Stomach (tissue), 9 donors: Measurements from ENCODE around the gene CAPZA1. TPM values are rescaled to one million over a fixed set of nuclear protein-coding genes. Genes with fewer than 3 reads are reported as not detected.

ENCODE experiments used
- DNase-seq, 2 donors: peaks; one replicate each; pipeline versions ENCODE4 v3.0.0 to v3.0.0-alpha.2; 2013 to 2019
- H3K27ac ChIP-seq, 5 donors: fragments of 200-600 bp in 4 of 5; sonication (generic) in 4 of 5; one replicate each; pipeline ENCODE4 v1.5.1; 2013 to 2019; ENCODE audit warnings: mild to moderate bottlenecking in 1 of 5, moderate library complexity in 1 of 5
- H3K27me3 ChIP-seq, 3 donors: fragments of 200-600 bp; sonication (generic); one replicate each; pipeline ENCODE4 v1.5.1; 2017 to 2019; ENCODE audit warnings: mixed run types in 1 of 3
- H3K36me3 ChIP-seq, 4 donors: fragments of 200-600 bp; sonication (generic); 1 replicate in 3 of 4; 2 replicates in 1 of 4; pipeline ENCODE4 v1.5.1; 2016 to 2019
- H3K4me1 ChIP-seq, 4 donors: fragments of 200-600 bp; sonication (generic); one replicate each; pipeline ENCODE4 v1.5.1; 2016 to 2019
- H3K4me3 ChIP-seq, 4 donors: fragments of 200-600 bp; sonication (generic) in 3 of 4; one replicate each; pipeline ENCODE4 v1.5.1; 2016 to 2019; ENCODE audit warnings: mild to moderate bottlenecking in 1 of 4
- H3K9me3 ChIP-seq, 4 donors: fragments of 200-600 bp; sonication (generic); one replicate each; pipeline ENCODE4 v1.5.1; 2016 to 2019
- EP300 ChIP-seq: sonication (generic); formaldehyde crosslinking; IDR thresholded peaks from one replicate; pipeline ENCODE4 v1.6.1; 2017; ENCODE audit warnings: antibody characterized with exemption
- POLR2A ChIP-seq, 4 donors: fragments of 450-650 bp; IDR thresholded peaks; one replicate each; pipeline ENCODE4 v1.6.1; 2016; ENCODE audit warnings: antibody characterized with exemption in 4 of 4, control low read depth in 2 of 4, mild to moderate bottlenecking in 1 of 4, moderate library complexity in 1 of 4
- POLR2AphosphoS5 ChIP-seq, 3 donors: sonication (generic); formaldehyde crosslinking; IDR thresholded peaks; one replicate each; pipeline ENCODE4 v1.6.1; 2016; ENCODE audit warnings: antibody characterized with exemption in 3 of 3
- WGBS, 5 donors: extraction: QIAGEN DNeasy Blood & Tissue Kit in 3 of 5; methylation state at CpG; one replicate each; pipeline versions ENCODE4 v1.1.5 to v1.1.7; 2013 to 2018; 5-methylcytosine and 5-hydroxymethylcytosine counted together
- intact Hi-C: fragments of 100-400 bp; cut with DNase I; formaldehyde crosslinking; loops from one replicate; pipeline ENCODE4 v1.15.1; 2023; ENCODE audit warnings: low total_unique reads
- polyA plus RNA-seq, 3 donors: library from polyadenylated mRNA; stranded (reverse); fragments of 200-250 nt; gene quantifications; one replicate each; pipeline ENCODE4 v1.2.3, GENCODE V29; 2013
- total RNA-seq, 5 donors: library from RNA; depleted of rRNA; stranded (reverse); fragments of >200 nt; gene quantifications; one replicate each; pipeline versions ENCODE4 v1.1.0 to v1.2.3, GENCODE V29; 2014 to 2016
- TF ChIP-seq, protein P1 (sequence below), 7 experiments: fragments of 450-650 bp in 4 of 7; fragments of 200-600 bp in 3 of 7; sonication (generic) in 3 of 7; IDR thresholded peaks; one replicate each; pipeline ENCODE4 v1.5.1; 2016 to 2019; ENCODE audit warnings: antibody characterized with exemption in 7 of 7, control low read depth in 2 of 7, mild to moderate bottlenecking in 1 of 7
- donor health status: healthy with polysubstance abuse.
- donor health status: Bipolar disorder and iron deficiency.
- donor health status: healthy.

CAPZA1 gene
- total and polyA plus RNA-seq, 8 donors, result 15.8 to 257 (median 67.0) TPM

DNA sequence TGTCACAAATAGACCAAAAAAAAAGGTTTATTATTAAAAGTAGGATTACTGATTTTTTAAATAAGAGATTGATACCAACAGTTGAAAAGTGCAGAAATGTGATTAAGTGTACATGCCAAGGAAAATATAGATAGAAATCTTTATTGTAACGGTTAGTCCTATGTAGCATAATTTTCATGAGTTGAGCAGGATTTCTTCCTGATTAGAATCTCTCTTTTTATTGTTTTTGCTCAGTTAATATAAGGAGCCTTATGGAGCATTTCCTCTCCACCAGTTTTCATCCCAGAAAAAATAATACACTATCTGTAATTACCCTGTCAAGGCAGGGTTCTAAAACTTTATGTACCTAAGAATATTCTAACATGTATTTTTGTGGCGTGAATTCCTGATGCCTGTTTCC, 23.4 kb downstream of the CAPZA1 start:
- Histone ChIP-seq H3K27ac (no peak overlapping the region), H3K4me3 (no peak overlapping the region), H3K4me1 (peaks cover 0 to 38% (median 20%) of the 10 kb centered on the region in 4 donors), H3K27me3 (no peaks in the 10 kb centered on the region), H3K9me3 (no peaks in the 10 kb centered on the region), H3K36me3 (peaks cover 0 to 28% (median 18%) of the 10 kb centered on the region in 4 donors)
- 71 to 81% (median 78%) methylated on average over 2 of the region's 2 CpGs for WGBS, 5 donors
- intact Hi-C loops, result no loop called here
- TF ChIP-seq, protein P1, sequence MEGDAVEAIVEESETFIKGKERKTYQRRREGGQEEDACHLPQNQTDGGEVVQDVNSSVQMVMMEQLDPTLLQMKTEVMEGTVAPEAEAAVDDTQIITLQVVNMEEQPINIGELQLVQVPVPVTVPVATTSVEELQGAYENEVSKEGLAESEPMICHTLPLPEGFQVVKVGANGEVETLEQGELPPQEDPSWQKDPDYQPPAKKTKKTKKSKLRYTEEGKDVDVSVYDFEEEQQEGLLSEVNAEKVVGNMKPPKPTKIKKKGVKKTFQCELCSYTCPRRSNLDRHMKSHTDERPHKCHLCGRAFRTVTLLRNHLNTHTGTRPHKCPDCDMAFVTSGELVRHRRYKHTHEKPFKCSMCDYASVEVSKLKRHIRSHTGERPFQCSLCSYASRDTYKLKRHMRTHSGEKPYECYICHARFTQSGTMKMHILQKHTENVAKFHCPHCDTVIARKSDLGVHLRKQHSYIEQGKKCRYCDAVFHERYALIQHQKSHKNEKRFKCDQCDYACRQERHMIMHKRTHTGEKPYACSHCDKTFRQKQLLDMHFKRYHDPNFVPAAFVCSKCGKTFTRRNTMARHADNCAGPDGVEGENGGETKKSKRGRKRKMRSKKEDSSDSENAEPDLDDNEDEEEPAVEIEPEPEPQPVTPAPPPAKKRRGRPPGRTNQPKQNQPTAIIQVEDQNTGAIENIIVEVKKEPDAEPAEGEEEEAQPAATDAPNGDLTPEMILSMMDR (IDR thresholded peaks at IDR 0.05), result no peak
- no peak for TF ChIP-seq POLR2AphosphoS5 (IDR thresholded peaks at IDR 0.05)
- TF ChIP-seq POLR2A (IDR thresholded peaks at IDR 0.05), result no peak
- TF ChIP-seq EP300, result no peak
- DNase-seq, result no peak

DNA sequence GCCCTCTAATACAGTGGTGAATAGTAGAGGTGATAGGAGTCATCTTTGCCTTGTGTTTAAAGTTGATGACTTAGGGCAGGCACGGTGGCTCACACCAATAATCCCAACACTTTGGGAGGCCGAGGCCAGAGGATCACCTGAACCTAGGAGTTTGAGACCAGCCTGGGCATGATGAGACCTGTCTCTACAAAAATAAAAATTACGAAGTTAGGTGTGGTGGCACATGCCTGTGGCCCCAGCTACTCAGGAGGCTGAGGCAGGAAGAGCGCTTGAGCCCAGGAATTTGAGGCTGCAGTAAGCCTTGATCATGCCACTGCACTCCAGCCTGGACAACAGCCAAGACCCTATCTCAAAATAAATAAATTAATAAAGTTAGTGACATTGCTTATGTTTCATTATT, 26.6 kb downstream of the CAPZA1 start:
- Histone ChIP-seq H3K9me3 (no peaks in the 10 kb centered on the region), H3K36me3 (peaks cover 5 to 59% (median 48%) of the 10 kb centered on the region in 4 donors), H3K4me3 (no peak overlapping the region), H3K4me1 (peaks cover 0 to 32% (median 14%) of the 10 kb centered on the region in 4 donors), H3K27me3 (no peaks in the 10 kb centered on the region), H3K27ac (no peak overlapping the region)
- TF ChIP-seq, protein P1 (IDR thresholded peaks at IDR 0.05), result no peak
- TF ChIP-seq EP300 (no peak), POLR2A (IDR thresholded peaks at IDR 0.05) (no peak)
- 95 to 97% (median 95%) methylated on average over 4 of the region's 4 CpGs for WGBS, 5 donors
- intact Hi-C loops, result no loop called here
- DNase-seq, result no peak

DNA sequence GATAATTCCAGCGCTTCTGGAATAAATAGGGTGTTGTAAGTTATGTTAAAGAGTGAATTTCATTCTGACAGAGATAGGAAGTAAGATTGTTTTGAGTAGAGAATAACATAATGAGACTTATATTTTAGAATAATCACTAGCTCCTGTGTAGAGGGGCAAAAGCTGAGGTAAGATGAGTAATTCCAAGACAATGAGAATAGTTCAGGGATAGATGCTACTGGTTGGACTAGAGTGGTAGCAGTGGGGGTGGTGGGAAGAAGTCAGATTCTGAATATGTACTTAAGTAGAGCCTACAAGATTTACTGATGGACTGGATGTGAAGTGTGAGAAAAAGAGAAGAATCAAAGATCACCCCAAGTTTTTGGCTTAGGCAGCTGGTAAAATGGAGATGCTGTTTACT, 31.6 kb downstream of the CAPZA1 start:
- Histone ChIP-seq H3K4me3 (no peak overlapping the region), H3K9me3 (no peaks in the 10 kb centered on the region), H3K36me3 (peaks cover 6 to 91% (median 86%) of the 10 kb centered on the region in 4 donors), H3K27ac (no peak overlapping the region), H3K27me3 (no peaks in the 10 kb centered on the region), H3K4me1 (peaks cover 0 to 4% (median 2%) of the 10 kb centered on the region in 4 donors)
- no peak for DNase-seq
- WGBS, 5 donors, result 96 to 100% (median 98%) methylated on average over 1 of the region's 1 CpG
- no peak for TF ChIP-seq POLR2A (IDR thresholded peaks at IDR 0.05)
- TF ChIP-seq EP300, result no peak
- TF ChIP-seq, protein P1 (IDR thresholded peaks at IDR 0.05), result no peak
- no peak for TF ChIP-seq POLR2AphosphoS5 (IDR thresholded peaks at IDR 0.05)
- intact Hi-C loops, result no loop called here

DNA sequence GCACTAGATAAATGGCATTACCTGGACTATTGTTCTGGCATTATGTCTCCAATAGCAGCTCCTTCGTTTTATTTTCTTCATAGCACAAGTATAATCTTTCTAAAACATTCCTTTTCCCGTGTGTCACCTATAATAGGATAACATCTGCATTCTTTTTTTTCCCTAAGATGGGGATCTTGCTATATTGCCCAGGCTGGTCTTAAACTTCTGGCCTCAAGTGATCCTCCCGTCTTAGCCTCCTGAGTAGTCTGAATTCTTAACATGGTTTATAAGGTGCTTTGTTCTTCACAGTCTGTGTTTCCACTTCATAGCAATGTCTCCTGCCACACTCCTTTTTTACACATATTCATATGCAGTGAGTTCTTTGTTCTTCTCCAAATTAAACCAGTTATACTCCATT, 46.2 kb downstream of the CAPZA1 start:
- H3K27ac ChIP-seq, result no peak overlapping the region
- no peak for DNase-seq
- H3K4me3 ChIP-seq, result no peak overlapping the region
- TF ChIP-seq EP300, result no peak
- TF ChIP-seq, protein P1 (IDR thresholded peaks at IDR 0.05), result no peak
- no peak for TF ChIP-seq POLR2AphosphoS5 (IDR thresholded peaks at IDR 0.05)
- no peak for TF ChIP-seq POLR2A (IDR thresholded peaks at IDR 0.05)
- WGBS, 5 donors, result 78 to 93% (median 90%) methylated on average over 3 of the region's 3 CpGs
- peaks cover 66 to 99% (median 98%) of the 10 kb centered on the region in 4 donors for H3K36me3 ChIP-seq
- H3K9me3 ChIP-seq, result no peaks in the 10 kb centered on the region
- intact Hi-C loops, result no loop called here
- H3K27me3 ChIP-seq, result no peaks in the 10 kb centered on the region
- no peaks in the 10 kb centered on the region for H3K4me1 ChIP-seq
